ENCODE measurements around the gene PAXIP1. TPM values are rescaled to one million over a fixed set of nuclear protein-coding genes. Genes with fewer than 3 reads are reported as not detected.

Gene PAXIP1
- total RNA-seq, 1 experiment from 2014 or later = 32.6 TPM

DNA sequence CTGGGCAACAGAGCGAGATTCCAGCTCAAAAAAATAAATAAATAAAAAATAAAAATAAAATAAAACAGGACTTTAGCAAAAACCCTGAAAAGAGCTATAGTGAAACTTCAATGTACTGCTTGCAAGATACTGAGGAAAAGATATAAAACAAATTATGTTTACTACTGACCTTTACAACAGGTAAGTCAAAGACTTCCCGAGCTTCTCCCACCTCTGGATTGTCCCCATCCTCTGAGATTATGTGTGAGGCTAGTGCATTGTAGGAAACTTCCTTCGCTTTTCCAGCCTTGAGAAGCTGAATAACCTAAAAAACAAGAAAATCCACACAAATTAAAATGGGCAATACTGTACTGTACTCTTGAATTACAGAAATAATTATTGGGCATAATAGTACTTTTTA lies 4.4 kb downstream of the PAXIP1 start:
- Mint-ChIP-seq H3K9me3 (no peaks in the 10 kb centered on the region; a peak in 1 of 5 replicates), H3K27me3 (ENCODE audit: low read depth) (no peaks in the 10 kb centered on the region), H3K36me3 (ENCODE audit: insufficient read depth in 1 of 3, low read depth in 3 of 3) (peaks cover 11 to 33% (median 24%) of the 10 kb centered on the region in 3 experiments; a peak in 6 of 7 replicates), H3K4me1 (peaks cover 33 to 35% of the 10 kb centered on the region in 2 experiments), H3K27ac (no peak overlapping the region), H3K4me3 (no peak overlapping the region)
- Histone ChIP-seq H3K4me1 (ENCODE audit: insufficient read depth, low read length) (peaks cover 6% of the 10 kb centered on the region; the same call in 1 of the 2 replicates), H2BK20ac (ENCODE audit: low read depth, low read length, poor library complexity, severe bottlenecking) (no peak overlapping the region), H3K56ac (ENCODE audit: insufficient read length, low read depth, low read length) (no peak overlapping the region), H4K20me1 (ENCODE audit: control insufficient read depth, insufficient read depth, insufficient read length) (no peaks in the 10 kb centered on the region), H2BK12ac (ENCODE audit: insufficient read length, low read depth, low read length) (no peak overlapping the region), H3T11ph (ENCODE audit: low read length) (no peak overlapping the region), H3K27ac (ENCODE audit: insufficient read length, low read depth, low read length) (no peak overlapping the region), H3K14ac (ENCODE audit: insufficient read depth, low read length) (no peak overlapping the region), H3K23me2 (ENCODE audit: insufficient read length, low read depth, low read length, poor library complexity, severe bottlenecking) (peaks cover 6% of the 10 kb centered on the region), H3K4ac (ENCODE audit: low read depth, low read length) (no peak overlapping the region), H4K91ac (ENCODE audit: insufficient read length, low read depth, low read length) (no peak overlapping the region), H3K9ac (ENCODE audit: extremely low read depth, insufficient read length, low read length) (no peak overlapping the region), H3K79me2 (ENCODE audit: insufficient read depth, low read length) (peaks cover 21% of the 10 kb centered on the region; the same call in 1 of the 2 replicates), H2BK120ac (ENCODE audit: low read depth, low read length, poor library complexity, severe bottlenecking) (no peak overlapping the region), H3K9me3 (ENCODE audit: control insufficient read depth, low read depth, low read length) (no peaks in the 10 kb centered on the region), H3K18ac (ENCODE audit: insufficient read length, low read depth, low read length) (no peak overlapping the region), H3K79me1 (ENCODE audit: insufficient read depth, low read depth, low read length, poor library complexity, severe bottlenecking) (peaks cover 5% of the 10 kb centered on the region), H3K27me3 (ENCODE audit: insufficient read depth, low read length) (no peaks in the 10 kb centered on the region), H2AK5ac (ENCODE audit: insufficient read length, low read length) (no peak overlapping the region), H4K8ac (replicated peaks; ENCODE audit: insufficient read length, low read depth, low read length) (no peak overlapping the region), H4K5ac (ENCODE audit: insufficient read length, low read depth, low read length) (no peak overlapping the region), H2BK5ac (ENCODE audit: insufficient read length, low read length) (no peak overlapping the region), H2AFZ (ENCODE audit: low read length) (no peak overlapping the region), H2BK15ac (ENCODE audit: low read depth, low read length) (no peak overlapping the region), H3K4me2 (ENCODE audit: insufficient read depth, insufficient read length, low read length) (no peak overlapping the region), H3K23ac (ENCODE audit: insufficient read length, low read depth, low read length) (no peak overlapping the region)
- DNase-seq = no peak
- TF ChIP-seq, protein P1, sequence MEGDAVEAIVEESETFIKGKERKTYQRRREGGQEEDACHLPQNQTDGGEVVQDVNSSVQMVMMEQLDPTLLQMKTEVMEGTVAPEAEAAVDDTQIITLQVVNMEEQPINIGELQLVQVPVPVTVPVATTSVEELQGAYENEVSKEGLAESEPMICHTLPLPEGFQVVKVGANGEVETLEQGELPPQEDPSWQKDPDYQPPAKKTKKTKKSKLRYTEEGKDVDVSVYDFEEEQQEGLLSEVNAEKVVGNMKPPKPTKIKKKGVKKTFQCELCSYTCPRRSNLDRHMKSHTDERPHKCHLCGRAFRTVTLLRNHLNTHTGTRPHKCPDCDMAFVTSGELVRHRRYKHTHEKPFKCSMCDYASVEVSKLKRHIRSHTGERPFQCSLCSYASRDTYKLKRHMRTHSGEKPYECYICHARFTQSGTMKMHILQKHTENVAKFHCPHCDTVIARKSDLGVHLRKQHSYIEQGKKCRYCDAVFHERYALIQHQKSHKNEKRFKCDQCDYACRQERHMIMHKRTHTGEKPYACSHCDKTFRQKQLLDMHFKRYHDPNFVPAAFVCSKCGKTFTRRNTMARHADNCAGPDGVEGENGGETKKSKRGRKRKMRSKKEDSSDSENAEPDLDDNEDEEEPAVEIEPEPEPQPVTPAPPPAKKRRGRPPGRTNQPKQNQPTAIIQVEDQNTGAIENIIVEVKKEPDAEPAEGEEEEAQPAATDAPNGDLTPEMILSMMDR (conservative IDR thresholded peaks at IDR 0.05) = no peak
- WGBS (ENCODE audit: extremely low coverage, insufficient read length, low lambda C conversion rate) = no CpG with 5 or more reads among the region's 3 CpGs
